HCT116 (cell line): ENCODE data around the gene CDCP2. TPM values are rescaled to one million over a fixed set of nuclear protein-coding genes. Genes with fewer than 3 reads are reported as not detected.

Experiments
- ATAC-seq: fragments of 200-7000 bp; cut with Tn5 transposase; 2 replicates; pipeline ENCODE4 v1.9.1; 2020; ENCODE audit warnings: mild to moderate bottlenecking, moderate library complexity
- BruUV-seq: library from RNA; stranded (reverse); fragments of 400-500 nt; replicated peaks from 2 replicates; lab custom pipeline; 2021; lab: Mats Ljungman, UMichigan
- CTCF ChIA-PET: fragments of 300-600 bp; sonication (Branson Sonifier 250); formaldehyde crosslinking; loops from one replicate; lab custom pipeline; 2021; ENCODE audit warnings: antibody characterized with exemption; lab: Charles Lee
- POLR2A ChIA-PET: fragments of 300-600, 350-600 bp; sonication (Branson Sonifier 250); formaldehyde crosslinking; loops from one replicate; lab custom pipeline; 2021; ENCODE audit warnings: antibody characterized with exemption; lab: Charles Lee
- RAD21 ChIA-PET, 2 experiments: fragments of 300-600 bp; sonication (Branson Sonifier 250); formaldehyde crosslinking; loops; one replicate each; lab custom pipeline; 2023; ENCODE audit warnings: low total read pairs in 2 of 2; ENCODE audit not compliant: uncharacterized antibody in 2 of 2, unreplicated experiment in 2 of 2, low non-redundant PET in 1 of 2; lab: Charles Lee
- DNase-seq: peaks from one replicate; pipeline ENCODE4 v3.0.0-alpha.2; 2010; ENCODE audit warnings: low read depth, low spot score
- H2AFZ ChIP-seq: fragments of 200-600 bp; shearing (Covaris generic), sonication (generic); 2 replicates; pipeline ENCODE4 v1.6.1; 2017; ENCODE audit warnings: low read depth, mixed run types, mixed read lengths, antibody characterized with exemption, low read length; ENCODE audit not compliant: poor library complexity, severe bottlenecking
- H3K27ac ChIP-seq: 2 replicates; pipeline ENCODE4 v1.5.1; 2012; ENCODE audit warnings: low read depth, low read length
- H3K27me3 ChIP-seq: fragments of 200-600 bp; sonication (generic); 2 replicates; pipeline ENCODE4 v1.6.1; 2016; ENCODE audit warnings: mixed run types, low read length, mixed read lengths; ENCODE audit not compliant: insufficient read depth
- H3K36me3 ChIP-seq, 2 experiments: fragments of 200-500 bp in 1 of 2; fragments of 200-600 bp in 1 of 2; sonication (Bioruptor generic) in 1 of 2; sonication (generic) in 1 of 2; 2 replicates each; pipeline versions ENCODE4 v1.5.1 to v1.6.1; 2014 to 2016; ENCODE audit warnings: low read length in 2 of 2, inconsistent platforms in 1 of 2, mixed read lengths in 1 of 2, mixed run types in 1 of 2; ENCODE audit not compliant: insufficient read depth in 2 of 2, control insufficient read depth in 1 of 2
- H3K4me1 ChIP-seq, 2 experiments: fragments of 200-600 bp in 1 of 2; sonication (generic) in 1 of 2; 2 replicates each; pipeline versions ENCODE4 v1.5.1 to v1.6.1; 2012 to 2017; ENCODE audit warnings: low read length in 2 of 2, inconsistent platforms in 1 of 2, mild to moderate bottlenecking in 1 of 2, mixed read lengths in 1 of 2, mixed run types in 1 of 2, moderate library complexity in 1 of 2; ENCODE audit not compliant: insufficient read depth in 2 of 2, control insufficient read depth in 1 of 2
- H3K4me2 ChIP-seq: fragments of 200-600 bp; sonication (generic); 2 replicates; pipeline ENCODE4 v1.6.1; 2017; ENCODE audit warnings: mixed run types, low read length, mixed read lengths
- H3K4me3 ChIP-seq, 2 experiments: fragments of 200-600 bp in 1 of 2; sonication (generic) in 1 of 2; replicated peaks in 1 of 2; 2 replicates each; pipeline ENCODE4 v1.5.1; 2011 to 2016; ENCODE audit warnings: low read length in 2 of 2, control low read depth in 1 of 2, low read depth in 1 of 2, mild to moderate bottlenecking in 1 of 2, mixed read lengths in 1 of 2, mixed run types in 1 of 2
- H3K79me2 ChIP-seq: fragments of 200-600 bp; sonication (generic); 2 replicates; pipeline ENCODE4 v1.6.1; 2017; ENCODE audit warnings: mild to moderate bottlenecking, mixed run types, low read length, moderate library complexity, mixed read lengths; ENCODE audit not compliant: insufficient read depth
- H3K9ac ChIP-seq: fragments of 200-600 bp; sonication (generic); 2 replicates; pipeline ENCODE4 v1.6.1; 2016; ENCODE audit warnings: low read length, mixed read lengths
- H3K9me2 ChIP-seq: fragments of 200-600 bp; sonication (generic), shearing (Covaris generic); 2 replicates; pipeline ENCODE4 v1.6.1; 2017; ENCODE audit warnings: mixed run types, mild to moderate bottlenecking, moderate library complexity; ENCODE audit not compliant: insufficient read depth
- H3K9me3 ChIP-seq, 2 experiments: fragments of 200-500 bp in 1 of 2; fragments of 200-600 bp in 1 of 2; sonication (Bioruptor generic) in 1 of 2; sonication (generic) in 1 of 2; 2 replicates each; pipeline ENCODE4 v1.6.1; 2014 to 2017; ENCODE audit warnings: low read length in 2 of 2, mixed read lengths in 2 of 2, inconsistent platforms in 1 of 2, low read depth in 1 of 2, mild to moderate bottlenecking in 1 of 2, mixed run types in 1 of 2, moderate library complexity in 1 of 2; ENCODE audit not compliant: control insufficient read depth in 1 of 2, insufficient read depth in 1 of 2
- H4K20me1 ChIP-seq: fragments of 200-600 bp; sonication (generic), shearing (Covaris generic); 2 replicates; pipeline ENCODE4 v1.6.1; 2017; ENCODE audit warnings: mixed run types, mild to moderate bottlenecking, moderate library complexity; ENCODE audit not compliant: insufficient read depth
- CBX3 ChIP-seq: IDR thresholded peaks from 2 replicates; pipeline ENCODE4 v1.6.1; 2012; ENCODE audit warnings: low read depth
- EGR1 ChIP-seq: IDR thresholded peaks from 2 replicates; pipeline ENCODE4 v1.6.1; 2012; ENCODE audit warnings: low read depth
- ELF1 ChIP-seq: IDR thresholded peaks from 2 replicates; pipeline ENCODE4 v1.6.1; 2012; ENCODE audit warnings: low read depth, borderline replicate concordance
- EZH2 ChIP-seq: fragments of 200-600 bp; sonication (generic); IDR thresholded peaks from 2 replicates; pipeline ENCODE4 v1.6.1; 2017; ENCODE audit warnings: antibody characterized with exemption, mixed run types
- FOSL1 ChIP-seq: IDR thresholded peaks from 2 replicates; pipeline ENCODE4 v1.6.1; 2012; ENCODE audit warnings: low read depth
- RAD21 ChIP-seq: IDR thresholded peaks from 2 replicates; pipeline ENCODE4 v1.6.1; 2012; ENCODE audit warnings: low read depth, mild to moderate bottlenecking
- SIN3A ChIP-seq: IDR thresholded peaks from 2 replicates; pipeline ENCODE4 v1.6.1; 2012; ENCODE audit warnings: low read depth
- SP1 ChIP-seq: IDR thresholded peaks from 2 replicates; pipeline ENCODE4 v1.6.1; 2012; ENCODE audit warnings: low read depth
- SRF ChIP-seq: IDR thresholded peaks from 2 replicates; pipeline ENCODE4 v1.6.1; 2012; ENCODE audit warnings: low read depth
- YY1 ChIP-seq: IDR thresholded peaks from 2 replicates; pipeline ENCODE4 v1.6.1; 2011; ENCODE audit warnings: low read length, low read depth, moderate library complexity, mild to moderate bottlenecking; ENCODE audit not compliant: insufficient replicate concordance; ENCODE audit errors: extremely low read depth
- ZFX ChIP-seq: fragments of 450-650 bp; IDR thresholded peaks from 2 replicates; pipeline ENCODE4 v1.6.1; 2017
- ZNF274 ChIP-seq: fragments of 200-500 bp; sonication (Bioruptor generic); IDR thresholded peaks from 2 replicates; pipeline ENCODE4 v1.6.1; 2014; ENCODE audit warnings: mild to moderate bottlenecking, low read depth, low read length, inconsistent platforms
- intact Hi-C: fragments of 100-400 bp; cut with micrococcal nuclease; formaldehyde crosslinking; loops from 2 replicates; pipeline ENCODE4 v1.10.0; 2022
- total RNA-seq: library from RNA; stranded (reverse); gene quantifications from one replicate; pipeline ENCODE4 v1.2.1, GENCODE V29; 2021; ENCODE audit not compliant: unreplicated experiment
- TF ChIP-seq, protein P1 (sequence below): IDR thresholded peaks from 2 replicates; pipeline ENCODE4 v1.6.1; 2012
- TF ChIP-seq, protein P2 (sequence below), 3 experiments: fragments of 200-600 bp in 1 of 3; sonication (generic) in 1 of 3; IDR thresholded peaks in 2 of 3; conservative IDR thresholded peaks in 1 of 3; 2 replicates each; pipeline ENCODE4 v1.5.1; 2012 to 2017; ENCODE audit warnings: low read depth in 2 of 3, low read length in 2 of 3, antibody characterized with exemption in 1 of 3, borderline replicate concordance in 1 of 3, control low read depth in 1 of 3, mild to moderate bottlenecking in 1 of 3, mixed read lengths in 1 of 3, mixed run types in 1 of 3, moderate library complexity in 1 of 3; ENCODE audit not compliant: insufficient read depth in 1 of 3

The CDCP2 gene
- total RNA-seq, 1 experiment from 2014 or later: 0.22 TPM

DNA sequence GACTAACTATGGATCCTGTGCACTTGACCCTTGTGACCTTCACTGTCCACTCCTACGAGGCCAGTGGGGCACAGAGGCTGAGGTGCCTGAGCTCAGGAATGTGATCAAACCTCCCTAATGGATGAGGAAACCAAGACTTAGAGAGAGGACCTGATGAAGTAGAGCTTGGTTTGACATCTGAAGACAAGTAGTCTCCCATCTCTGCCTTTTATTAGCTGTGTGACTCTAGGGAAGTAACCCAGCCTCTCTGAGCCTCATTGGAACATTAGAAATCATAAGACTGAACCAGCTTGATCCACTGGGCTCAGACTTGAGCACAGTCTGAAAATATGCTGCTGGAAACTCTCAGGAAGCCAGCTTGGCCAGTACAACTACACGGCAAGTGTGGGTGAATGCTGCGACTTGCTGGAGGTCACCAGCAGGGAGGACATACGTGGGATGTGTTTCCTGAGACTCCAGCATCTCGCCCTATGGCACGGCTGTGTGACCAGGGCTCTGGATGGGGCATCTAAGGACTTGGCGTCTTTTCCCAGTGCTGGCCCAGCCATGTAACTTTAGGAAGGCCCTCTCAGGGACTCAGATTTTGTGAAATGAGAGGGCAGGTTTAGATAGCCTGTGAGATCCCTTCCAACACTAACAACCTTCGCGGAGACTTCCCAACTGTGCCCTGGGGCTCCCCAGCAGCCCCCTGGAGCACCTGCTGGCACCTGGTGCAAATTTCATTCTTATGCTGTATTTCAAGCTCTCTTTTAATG is 10.5 kb downstream of the CDCP2 start (continued):
- no peak for TF ChIP-seq ZNF274
- TF ChIP-seq SRF: no peak
- no peak for TF ChIP-seq RAD21
- no peak for TF ChIP-seq ZFX
- no peak for TF ChIP-seq FOSL1
- TF ChIP-seq EGR1: no peak
- TF ChIP-seq, protein P1, sequence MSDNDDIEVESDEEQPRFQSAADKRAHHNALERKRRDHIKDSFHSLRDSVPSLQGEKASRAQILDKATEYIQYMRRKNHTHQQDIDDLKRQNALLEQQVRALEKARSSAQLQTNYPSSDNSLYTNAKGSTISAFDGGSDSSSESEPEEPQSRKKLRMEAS: no peak

DNA sequence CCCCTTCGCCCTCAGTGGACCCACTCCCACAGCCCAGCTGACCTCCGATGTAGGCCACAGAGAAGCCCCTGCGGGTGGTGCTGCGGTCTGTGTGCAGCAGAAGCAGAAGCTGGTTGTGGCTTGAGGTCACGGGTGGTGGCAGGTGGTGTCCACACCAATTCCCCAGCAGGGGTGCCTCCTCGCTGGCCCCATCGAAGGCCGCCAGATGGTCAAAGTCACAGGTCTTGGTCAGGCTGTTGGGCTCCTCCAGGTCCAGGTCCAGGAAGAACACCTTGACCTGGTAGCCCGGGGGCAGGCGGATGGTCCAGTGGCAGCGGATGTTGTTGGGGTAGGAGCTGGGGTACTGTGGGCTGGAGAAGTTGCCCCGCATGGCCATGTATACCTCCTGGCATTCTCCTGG is 13.1 kb downstream of the CDCP2 start:
- POLR2A ChIA-PET: no interaction called here
- Histone ChIP-seq H3K36me3 (no peaks in the 10 kb centered on the region), H2AFZ (no peak overlapping the region), H3K9ac (no peak overlapping the region), H3K27ac (no peak overlapping the region), H3K4me1 (no peaks in the 10 kb centered on the region; a peak in 1 of 4 replicates), H3K9me3 (no peaks in the 10 kb centered on the region), H4K20me1 (no peaks in the 10 kb centered on the region), H3K27me3 (no peaks in the 10 kb centered on the region), H3K4me2 (no peak overlapping the region), H3K9me2 (no peaks in the 10 kb centered on the region), H3K4me3 (no peak overlapping the region), H3K79me2 (no peaks in the 10 kb centered on the region)
- DNase-seq (no peak), ATAC-seq (no peak)
- TF ChIP-seq ELF1: no peak
- TF ChIP-seq SP1: no peak
- TF ChIP-seq EZH2: no peak
- no peak for TF ChIP-seq CBX3
- TF ChIP-seq, protein P2, sequence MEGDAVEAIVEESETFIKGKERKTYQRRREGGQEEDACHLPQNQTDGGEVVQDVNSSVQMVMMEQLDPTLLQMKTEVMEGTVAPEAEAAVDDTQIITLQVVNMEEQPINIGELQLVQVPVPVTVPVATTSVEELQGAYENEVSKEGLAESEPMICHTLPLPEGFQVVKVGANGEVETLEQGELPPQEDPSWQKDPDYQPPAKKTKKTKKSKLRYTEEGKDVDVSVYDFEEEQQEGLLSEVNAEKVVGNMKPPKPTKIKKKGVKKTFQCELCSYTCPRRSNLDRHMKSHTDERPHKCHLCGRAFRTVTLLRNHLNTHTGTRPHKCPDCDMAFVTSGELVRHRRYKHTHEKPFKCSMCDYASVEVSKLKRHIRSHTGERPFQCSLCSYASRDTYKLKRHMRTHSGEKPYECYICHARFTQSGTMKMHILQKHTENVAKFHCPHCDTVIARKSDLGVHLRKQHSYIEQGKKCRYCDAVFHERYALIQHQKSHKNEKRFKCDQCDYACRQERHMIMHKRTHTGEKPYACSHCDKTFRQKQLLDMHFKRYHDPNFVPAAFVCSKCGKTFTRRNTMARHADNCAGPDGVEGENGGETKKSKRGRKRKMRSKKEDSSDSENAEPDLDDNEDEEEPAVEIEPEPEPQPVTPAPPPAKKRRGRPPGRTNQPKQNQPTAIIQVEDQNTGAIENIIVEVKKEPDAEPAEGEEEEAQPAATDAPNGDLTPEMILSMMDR (IDR thresholded peaks at IDR 0.05 in 2 of 3, conservative IDR thresholded peaks at IDR 0.05 in 1 of 3; ENCODE audit: borderline replicate concordance in 1 of 3, insufficient read depth in 1 of 3, low read depth in 2 of 3, low read length in 2 of 3): no peak
- TF ChIP-seq FOSL1: no peak
- TF ChIP-seq SIN3A: no peak
- no peak for TF ChIP-seq YY1
- TF ChIP-seq, protein P1: no peak
- RAD21 ChIA-PET: no interaction called here
- BruUV-seq: no TSS peak
- CTCF ChIA-PET: no interaction called here
- intact Hi-C loops: no loop called here
